Natural killer cell (primary cell): ENCODE measurements around the gene VGLL2. TPM values are rescaled to one million over a fixed set of nuclear protein-coding genes. Genes with fewer than 3 reads are reported as not detected.
"Not testable (repeated sequence)": the region's sequence is repeated elsewhere in the genome, so short reads cannot be mapped to it uniquely, and the experiment has no call there.

Source experiments
- ATAC-seq, 3 donors: fragments of 150-1000 bp in 2 of 3; fragments of 200-7000 bp in 1 of 3; cut with Tn5 transposase; 1 replicate in 1 of 3; 2 replicates in 2 of 3; pipeline ENCODE4 v1.10.0; 2021; ENCODE audit warnings: mild to moderate bottlenecking in 2 of 3, moderate library complexity in 2 of 3
- DNase-seq, 2 donors: peaks; one replicate each; pipeline versions ENCODE4 v3.0.0 to v3.0.0-alpha.2; 2013 to 2021; ENCODE audit warnings: mixed read lengths in 1 of 2
- H3K27ac ChIP-seq: one replicate; pipeline ENCODE4 v1.5.1; 2013; ENCODE audit warnings: mild to moderate bottlenecking, low read length
- H3K27me3 ChIP-seq: one replicate; pipeline ENCODE4 v1.6.1; 2013; ENCODE audit warnings: low read length; ENCODE audit not compliant: control insufficient read depth, insufficient read depth
- H3K36me3 ChIP-seq: one replicate; pipeline ENCODE4 v1.6.1; 2013; ENCODE audit warnings: low read length; ENCODE audit not compliant: control insufficient read depth, insufficient read depth
- H3K4me1 ChIP-seq: one replicate; pipeline ENCODE4 v1.6.1; 2013; ENCODE audit warnings: low read length; ENCODE audit not compliant: control insufficient read depth, insufficient read depth
- H3K4me3 ChIP-seq: one replicate; pipeline ENCODE4 v1.5.1; 2013; ENCODE audit warnings: low read length
- H3K9me3 ChIP-seq: one replicate; pipeline ENCODE4 v1.6.1; 2013; ENCODE audit warnings: low read length; ENCODE audit not compliant: control insufficient read depth, insufficient read depth
- H3K27ac Mint-ChIP-seq, 2 donors: one replicate each; pipeline ENCODE4 v1.8.0; 2022; ENCODE audit warnings: mild to moderate bottlenecking in 2 of 2, mixed read lengths in 2 of 2, moderate library complexity in 1 of 2
- H3K27me3 Mint-ChIP-seq, 2 donors: one replicate each; pipeline ENCODE4 v1.8.0; 2022; ENCODE audit warnings: low read depth in 2 of 2, mixed read lengths in 2 of 2
- H3K36me3 Mint-ChIP-seq: one replicate; pipeline ENCODE4 v1.8.0; 2022; ENCODE audit warnings: mixed read lengths
- H3K4me1 Mint-ChIP-seq, 2 donors: one replicate each; pipeline ENCODE4 v1.8.0; 2022; ENCODE audit warnings: mixed read lengths in 2 of 2
- H3K4me3 Mint-ChIP-seq: one replicate; pipeline ENCODE4 v1.8.0; 2022; ENCODE audit warnings: mild to moderate bottlenecking, moderate library complexity, mixed read lengths
- H3K9me3 Mint-ChIP-seq, 2 donors: one replicate each; pipeline ENCODE4 v1.8.0; 2022; ENCODE audit warnings: mixed read lengths in 2 of 2
- CTCF ChIP-seq: fragments of 200-600 bp; IDR thresholded peaks from one replicate; pipeline ENCODE4 v1.8.0; 2022; ENCODE audit warnings: antibody characterized with exemption
- WGBS: methylation state at CpG from one replicate; pipeline ENCODE4 v1.1.7; 2013; ENCODE audit warnings: missing lambda C conversion rate; ENCODE audit not compliant: insufficient coverage; 5-methylcytosine and 5-hydroxymethylcytosine counted together
- intact Hi-C: fragments of 100-400 bp; cut with micrococcal nuclease; formaldehyde crosslinking; loops from one replicate; pipeline ENCODE4 v1.14.2; 2022
- total RNA-seq, 4 donors: library from RNA; stranded (reverse); fragments of 120-200 nt in 1 of 4; gene quantifications; one replicate each; pipeline versions ENCODE4 v1.2.3 to v1.2.4, GENCODE V29; 2013 to 2022

VGLL2 gene
- total RNA-seq, 3 donors from 2014 or later (not counting 1 experiment from before 2014, with no cell fraction given) = not detected

GRCh38 chr6:117232196-117232595 lies 33.2 kb upstream of the VGLL2 start:
- DNase-seq (no peak), ATAC-seq (no peak)
- no peaks in the 10 kb centered on the region for H3K36me3 Mint-ChIP-seq
- no peaks in the 10 kb centered on the region for H3K4me1 Mint-ChIP-seq
- H3K4me1 ChIP-seq = no peaks in the 10 kb centered on the region
- no peaks in the 10 kb centered on the region for H3K36me3 ChIP-seq
- no peaks in the 10 kb centered on the region for H3K9me3 ChIP-seq
- H3K27ac ChIP-seq = no peak overlapping the region
- no peaks in the 10 kb centered on the region for H3K27me3 Mint-ChIP-seq
- intact Hi-C loops = no loop called here
- peaks cover 2 to 5% of the 10 kb centered on the region in 2 donors for H3K9me3 Mint-ChIP-seq
- 44% methylated on average over 2 of the region's 4 CpGs for WGBS
- no peak overlapping the region for H3K4me3 ChIP-seq
- H3K27me3 ChIP-seq = no peaks in the 10 kb centered on the region
- no peak overlapping the region for H3K4me3 Mint-ChIP-seq
- H3K27ac Mint-ChIP-seq = no peak overlapping the region
- no peak for TF ChIP-seq CTCF

DNA sequence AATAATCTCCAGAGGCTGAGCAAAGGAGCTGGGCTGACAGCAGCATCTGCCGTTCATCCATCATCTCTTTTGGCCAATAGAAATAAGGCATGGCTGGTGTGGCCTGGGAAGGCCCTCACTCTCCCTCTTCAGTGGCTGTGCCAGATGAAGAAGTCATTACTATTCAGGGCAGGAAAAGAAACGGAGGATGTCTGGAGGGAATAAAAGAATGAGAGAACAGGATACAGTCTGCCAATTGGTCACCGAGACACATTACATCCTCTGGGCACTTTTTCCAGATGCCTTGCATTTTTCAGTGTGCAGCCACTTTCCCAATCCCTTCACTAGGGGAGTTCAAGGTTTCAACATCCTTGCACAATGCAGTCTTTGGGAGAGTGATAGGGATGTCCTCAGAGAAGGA lies 32.2 kb upstream of the VGLL2 start:
- Mint-ChIP-seq H3K4me1 (no peaks in the 10 kb centered on the region), H3K27ac (no peak overlapping the region), H3K4me3 (no peak overlapping the region), H3K27me3 (no peaks in the 10 kb centered on the region), H3K9me3 (peaks cover 2% of the 10 kb centered on the region in 2 donors), H3K36me3 (no peaks in the 10 kb centered on the region)
- no peak overlapping the region for H3K4me3 ChIP-seq
- DNase-seq = no peak
- WGBS = 85% methylated on average over 3 of the region's 3 CpGs
- H3K9me3 ChIP-seq = no peaks in the 10 kb centered on the region
- intact Hi-C loops = no loop called here
- H3K4me1 ChIP-seq = no peaks in the 10 kb centered on the region
- TF ChIP-seq CTCF = no peak
- H3K27ac ChIP-seq = no peak overlapping the region
- no peaks in the 10 kb centered on the region for H3K27me3 ChIP-seq
- H3K36me3 ChIP-seq = no peaks in the 10 kb centered on the region
- ATAC-seq = no peak

DNA sequence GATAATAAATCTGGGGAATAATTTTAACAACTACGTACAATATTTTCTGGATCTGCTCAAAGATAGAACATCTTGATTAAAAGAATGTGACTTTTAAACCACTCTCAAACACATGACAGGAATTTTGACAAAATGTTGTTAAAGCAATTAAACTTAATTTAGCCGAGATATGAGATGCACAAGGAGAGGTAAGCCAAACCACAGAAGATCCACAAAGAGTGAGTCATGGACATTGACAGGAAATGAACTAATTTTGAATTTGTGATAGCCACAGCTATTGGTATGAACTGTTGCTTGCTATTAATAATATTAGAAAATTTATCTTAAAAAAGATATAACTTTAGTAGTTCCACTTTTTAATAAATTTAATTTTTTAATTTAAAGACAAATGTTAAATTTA lies 27.8 kb upstream of the VGLL2 start:
- no peaks in the 10 kb centered on the region for H3K4me1 ChIP-seq
- H3K4me3 Mint-ChIP-seq = no peak overlapping the region
- no peaks in the 10 kb centered on the region for H3K9me3 ChIP-seq
- H3K27ac ChIP-seq = no peak overlapping the region
- no peaks in the 10 kb centered on the region for H3K36me3 Mint-ChIP-seq
- no peaks in the 10 kb centered on the region for H3K27me3 ChIP-seq
- H3K27ac Mint-ChIP-seq = no peak overlapping the region
- no peaks in the 10 kb centered on the region for H3K9me3 Mint-ChIP-seq
- no peak overlapping the region for H3K4me3 ChIP-seq
- intact Hi-C loops = no loop called here
- no peaks in the 10 kb centered on the region for H3K36me3 ChIP-seq
- H3K4me1 Mint-ChIP-seq = no peaks in the 10 kb centered on the region
- WGBS = 77% methylated on average over 1 of the region's 2 CpGs
- ATAC-seq = no peak
- no peaks in the 10 kb centered on the region for H3K27me3 Mint-ChIP-seq
- DNase-seq = no peak
- no peak for TF ChIP-seq CTCF

- intact Hi-C loops, H3K4me3 ChIP-seq, H3K9me3 ChIP-seq, H3K4me3 Mint-ChIP-seq, H3K36me3 ChIP-seq, H3K27ac Mint-ChIP-seq, H3K9me3 Mint-ChIP-seq, H3K27me3 ChIP-seq, H3K36me3 Mint-ChIP-seq, H3K27ac ChIP-seq, H3K4me1 Mint-ChIP-seq, ATAC-seq, H3K4me1 ChIP-seq, H3K27me3 Mint-ChIP-seq: not testable (repeated sequence)
- peak in 1 of 2 donors; percentile 20 for DNase-seq
- 68% methylated on average over 12 of the region's 13 CpGs for WGBS
Measured at GRCh38 chr6:117244571-117244970, 20.8 kb upstream of the VGLL2 start.

DNA sequence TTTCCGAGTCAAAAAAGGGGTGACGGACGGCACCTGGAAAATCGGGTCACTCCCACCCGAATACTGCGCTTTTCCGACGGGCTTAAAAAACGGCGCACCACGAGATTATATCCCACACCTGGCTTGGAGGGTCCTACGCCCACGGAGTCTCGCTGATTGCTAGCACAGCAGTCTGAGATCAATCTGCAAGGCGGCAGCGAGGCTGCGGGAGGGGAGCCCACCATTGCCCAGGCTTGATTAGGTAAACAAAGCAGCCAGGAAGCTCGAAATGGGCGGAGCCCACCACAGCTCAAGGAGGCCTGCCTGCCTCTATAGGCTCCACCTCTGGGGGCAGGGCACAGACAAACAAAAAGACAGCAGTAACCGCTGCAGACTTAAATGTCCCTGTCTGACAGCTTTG lies 20.4 kb upstream of the VGLL2 start:
- H3K27ac Mint-ChIP-seq, H3K4me3 ChIP-seq, H3K9me3 ChIP-seq, H3K27me3 ChIP-seq, H3K4me1 Mint-ChIP-seq, H3K36me3 ChIP-seq, H3K4me1 ChIP-seq, intact Hi-C loops, H3K36me3 Mint-ChIP-seq, H3K27me3 Mint-ChIP-seq, ATAC-seq, H3K27ac ChIP-seq, H3K9me3 Mint-ChIP-seq, H3K4me3 Mint-ChIP-seq: not testable (repeated sequence)
- WGBS = 88% methylated on average over 14 of the region's 20 CpGs
- DNase-seq = peak in 1 of 2 donors; percentile 35
